ENCODE data around the gene LAGE3.

LAGE3 gene

DNA sequence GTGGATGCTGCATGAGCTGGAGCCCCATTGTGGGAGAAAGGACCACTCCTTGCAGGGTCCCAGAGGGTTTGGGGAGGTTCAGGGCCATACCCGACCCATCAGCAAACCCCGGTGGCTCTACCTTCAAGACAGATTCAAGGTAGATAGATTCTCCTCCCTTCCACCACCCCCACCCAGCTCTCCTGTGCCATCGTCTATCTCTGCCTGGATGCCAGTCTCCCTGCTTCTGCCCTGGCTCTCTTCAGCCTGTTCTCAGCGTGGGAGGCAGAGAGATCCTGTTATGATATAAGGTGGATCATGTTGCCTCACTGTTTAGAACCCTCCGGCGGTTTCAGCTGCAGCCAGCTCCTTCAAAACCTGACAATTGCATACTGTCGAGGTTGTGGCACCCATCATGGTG lies 5.4 kb downstream of the LAGE3 start:
- no peak for DNase-seq

DNA sequence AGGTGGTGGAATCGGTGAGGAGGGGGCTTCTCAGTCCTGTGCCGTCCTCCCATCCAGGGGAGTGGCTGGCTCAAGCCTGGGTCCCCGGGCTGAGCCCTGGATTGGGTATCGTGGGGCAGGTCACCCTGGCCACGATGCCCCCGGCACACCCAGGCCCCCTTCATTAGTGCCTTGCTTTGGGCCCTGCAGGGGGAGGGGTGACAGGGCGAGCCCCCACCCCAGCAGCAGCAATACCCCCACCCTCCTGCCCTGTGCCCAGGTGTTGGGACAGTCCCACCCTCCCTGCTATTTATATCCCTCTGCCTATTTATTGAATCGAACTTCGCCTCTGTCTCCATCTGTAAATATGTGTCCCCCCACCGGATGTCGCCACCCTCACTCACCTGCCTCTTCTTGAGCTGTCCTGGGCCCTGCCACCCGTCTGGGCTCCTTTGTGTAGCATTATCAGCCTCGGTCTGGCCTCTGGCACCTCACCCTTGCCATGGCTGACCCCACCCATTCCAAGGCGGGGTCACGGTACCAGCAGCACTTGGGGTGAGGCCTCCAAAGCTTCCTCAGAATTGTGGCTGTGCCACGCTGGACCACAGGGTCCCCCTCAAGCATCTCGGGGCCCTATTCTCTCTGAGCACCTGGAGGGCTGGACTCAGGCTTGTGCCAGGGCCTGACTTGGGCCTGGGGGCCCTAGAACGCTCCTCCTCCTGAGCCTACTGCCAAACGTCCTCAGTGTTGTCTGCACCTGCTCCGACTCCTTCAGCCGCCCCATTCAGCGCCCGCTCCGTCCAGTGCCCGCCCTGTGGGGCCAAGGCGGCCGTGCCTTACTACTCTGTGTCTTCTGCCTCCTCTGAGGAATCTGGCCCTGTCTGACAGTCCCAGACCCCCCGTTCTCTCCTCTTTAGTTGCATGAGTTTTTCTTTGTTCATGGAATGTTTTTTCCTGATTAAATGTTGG lies 6.1 kb downstream of the LAGE3 start:
- no peak for DNase-seq

DNA sequence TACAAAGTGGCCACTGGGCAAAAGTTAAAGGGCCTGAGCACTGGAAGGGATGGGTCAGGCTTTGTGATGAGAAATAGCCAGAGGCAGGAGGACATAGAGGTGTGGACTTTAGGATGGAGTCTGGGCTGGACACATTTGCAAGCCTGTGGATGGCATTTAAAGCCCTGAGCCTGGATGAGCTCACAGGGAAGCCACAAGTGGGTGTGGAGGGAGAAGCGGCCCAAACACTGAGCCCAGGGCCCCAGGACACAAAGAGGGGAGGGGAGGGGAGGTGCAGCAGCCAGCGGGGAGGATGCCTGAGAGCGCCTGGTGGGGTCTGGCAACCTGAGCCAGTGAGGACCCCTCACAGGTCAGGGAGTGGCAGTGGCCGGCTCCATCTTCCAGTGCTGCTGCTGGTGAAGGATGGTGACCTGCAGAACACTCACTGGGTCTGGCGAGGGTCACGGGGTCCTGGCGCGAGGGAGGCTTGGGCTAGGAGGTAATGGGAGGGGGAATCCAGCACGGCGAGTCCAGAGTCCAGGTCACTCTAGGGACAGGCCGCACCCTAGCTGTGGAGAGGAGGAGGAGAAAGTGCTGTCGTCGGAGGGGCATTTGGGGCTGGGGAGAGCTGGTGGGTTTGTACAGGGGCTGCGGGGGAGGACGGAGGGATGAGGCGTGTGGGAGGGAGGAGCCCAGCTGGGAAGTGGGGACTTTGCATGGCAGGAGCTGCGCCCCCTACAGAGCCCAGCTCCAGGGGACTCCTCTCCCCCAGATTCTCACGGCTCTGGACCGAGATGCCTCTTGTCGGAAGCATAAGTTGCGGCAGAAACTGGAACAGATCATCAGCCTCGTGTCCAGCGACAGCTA lies 7.0 kb downstream of the LAGE3 start:
- no peak for DNase-seq

DNA sequence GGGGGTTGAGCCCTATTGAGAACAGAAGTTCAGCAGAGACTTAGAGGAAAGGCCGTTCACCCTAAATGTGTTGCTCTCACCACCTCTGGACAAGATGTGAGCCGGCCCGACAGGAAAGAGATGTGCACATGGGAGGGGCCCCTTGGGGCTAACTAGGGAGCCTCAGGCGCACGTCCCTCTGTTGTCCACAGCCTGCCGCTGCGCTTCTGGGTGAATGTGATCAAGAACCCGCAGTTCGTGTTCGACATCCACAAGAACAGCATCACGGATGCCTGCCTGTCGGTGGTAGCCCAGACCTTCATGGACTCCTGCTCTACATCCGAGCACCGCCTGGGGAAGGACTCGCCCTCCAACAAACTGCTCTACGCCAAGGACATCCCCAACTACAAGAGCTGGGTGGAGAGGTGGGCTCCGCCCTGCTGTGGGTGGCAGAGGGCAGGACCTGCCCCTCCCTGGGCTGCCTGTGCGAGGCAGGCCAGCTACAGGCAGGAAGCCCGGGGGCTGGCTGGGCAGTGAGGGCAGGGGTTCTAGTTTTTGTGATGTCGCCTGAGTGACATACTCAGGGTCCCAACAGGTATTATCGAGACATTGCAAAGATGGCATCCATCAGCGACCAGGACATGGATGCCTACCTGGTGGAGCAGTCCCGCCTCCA lies 8.0 kb downstream of the LAGE3 start:
- DNase-seq, result no peak

DNA sequence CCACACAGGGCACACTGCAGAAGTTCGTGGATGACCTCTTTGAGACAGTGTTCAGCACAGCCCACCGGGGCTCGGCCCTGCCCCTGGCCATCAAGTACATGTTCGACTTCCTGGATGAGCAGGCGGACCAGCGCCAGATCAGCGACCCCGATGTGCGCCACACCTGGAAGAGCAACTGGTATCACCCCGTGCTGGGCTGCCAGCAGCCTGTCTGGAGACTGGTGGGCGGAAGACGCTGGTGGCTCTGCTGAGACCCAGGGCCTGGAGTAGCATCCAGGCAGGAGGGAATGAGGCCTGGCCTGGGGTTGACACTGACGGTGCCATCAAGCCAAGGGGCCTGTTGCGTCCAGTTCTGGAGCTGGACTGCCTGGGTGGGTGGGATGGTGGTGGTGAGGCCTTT lies 8.6 kb downstream of the LAGE3 start:
- no peak for DNase-seq

DNA sequence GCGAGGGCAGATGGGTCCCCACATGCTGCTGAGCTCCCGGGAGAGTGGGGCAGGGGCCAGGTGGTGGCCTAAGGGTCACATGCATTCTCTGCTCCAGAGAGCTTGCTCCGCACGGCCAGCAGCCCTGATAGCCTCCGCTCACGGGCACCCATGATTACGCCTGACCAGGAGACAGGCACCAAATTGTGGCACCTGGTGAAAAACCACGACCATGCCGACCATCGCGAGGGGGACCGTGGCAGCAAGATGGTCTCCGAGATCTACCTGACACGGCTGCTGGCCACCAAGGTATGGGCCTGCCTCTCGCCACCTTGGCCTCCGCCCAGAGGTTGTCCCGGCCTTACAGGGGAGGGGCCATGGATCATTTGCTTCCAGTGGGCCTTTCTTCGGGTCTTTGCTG lies 9.2 kb downstream of the LAGE3 start:
- DNase-seq, result no peak

DNA sequence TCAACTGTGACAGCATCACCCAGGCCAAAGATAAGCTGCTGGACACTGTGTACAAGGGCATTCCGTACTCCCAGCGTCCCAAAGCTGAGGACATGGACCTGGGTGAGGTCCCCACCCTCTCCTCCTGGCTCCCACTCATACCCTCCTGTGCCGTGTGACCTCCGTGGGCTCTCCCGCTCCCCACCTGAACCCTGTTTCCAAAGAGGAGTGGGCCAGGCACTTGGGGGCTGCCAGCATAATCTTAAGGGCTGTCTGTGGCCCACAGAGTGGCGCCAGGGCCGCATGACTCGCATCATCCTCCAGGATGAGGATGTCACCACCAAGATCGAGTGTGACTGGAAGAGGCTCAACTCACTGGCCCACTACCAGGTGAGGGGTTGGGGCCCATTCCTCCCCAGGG lies 10.0 kb downstream of the LAGE3 start:
- no peak for DNase-seq

DNA sequence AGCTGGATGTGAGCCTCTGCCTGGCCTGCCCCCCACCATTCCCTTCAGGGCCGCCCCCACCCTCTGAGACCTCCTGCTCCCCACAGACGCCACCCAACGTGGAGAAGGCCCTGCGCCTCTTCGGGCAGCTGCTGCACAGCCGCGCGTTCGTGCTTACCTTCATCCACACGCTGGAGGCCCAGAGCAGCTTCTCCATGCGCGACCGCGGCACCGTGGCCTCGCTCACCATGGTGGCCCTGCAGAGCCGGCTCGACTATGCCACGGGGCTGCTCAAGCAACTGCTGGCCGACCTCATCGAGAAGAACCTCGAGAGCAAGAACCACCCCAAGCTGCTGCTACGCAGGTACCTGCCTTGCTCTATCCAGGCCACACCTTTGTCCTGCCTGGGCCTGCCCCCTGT lies 10.9 kb downstream of the LAGE3 start:
- no peak for DNase-seq

DNA sequence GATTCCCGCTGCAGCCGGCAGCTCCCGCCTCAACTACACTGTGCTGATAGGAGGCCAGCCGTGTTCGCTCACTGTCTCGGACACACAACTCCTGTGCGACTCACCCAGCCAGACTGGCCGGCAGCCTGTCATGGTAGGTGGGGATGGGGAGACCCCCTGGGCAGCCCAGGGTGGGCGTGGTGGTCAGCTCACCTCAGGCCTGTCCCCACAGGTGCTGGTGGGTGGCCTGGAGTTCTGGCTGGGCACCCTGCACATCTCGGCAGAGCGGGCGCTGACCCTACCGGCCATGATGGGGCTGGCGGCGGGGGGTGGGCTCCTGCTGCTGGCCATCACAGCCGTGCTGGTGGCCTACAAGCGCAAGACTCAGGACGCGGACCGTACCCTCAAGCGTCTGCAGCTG lies 11.5 kb downstream of the LAGE3 start:
- DNase-seq, result no peak

DNA sequence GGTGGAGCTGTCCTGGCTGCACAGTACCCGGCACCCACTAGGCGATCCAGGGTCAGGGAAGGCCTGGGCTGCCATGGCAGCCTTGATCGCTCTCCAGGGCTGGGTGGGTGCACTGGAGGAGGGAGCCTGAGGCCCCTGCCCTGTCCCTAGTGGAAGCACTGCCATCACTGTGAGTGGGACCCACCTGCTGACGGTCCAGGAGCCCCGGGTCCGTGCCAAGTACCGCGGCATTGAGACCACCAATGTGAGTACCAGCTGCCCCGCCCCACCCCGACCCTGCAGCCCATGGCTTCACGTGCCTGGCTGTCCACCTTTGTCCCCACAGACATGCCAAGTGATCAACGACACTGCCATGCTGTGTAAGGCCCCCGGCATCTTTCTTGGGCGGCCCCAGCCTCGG lies 12.2 kb downstream of the LAGE3 start:
- no peak for DNase-seq

DNA sequence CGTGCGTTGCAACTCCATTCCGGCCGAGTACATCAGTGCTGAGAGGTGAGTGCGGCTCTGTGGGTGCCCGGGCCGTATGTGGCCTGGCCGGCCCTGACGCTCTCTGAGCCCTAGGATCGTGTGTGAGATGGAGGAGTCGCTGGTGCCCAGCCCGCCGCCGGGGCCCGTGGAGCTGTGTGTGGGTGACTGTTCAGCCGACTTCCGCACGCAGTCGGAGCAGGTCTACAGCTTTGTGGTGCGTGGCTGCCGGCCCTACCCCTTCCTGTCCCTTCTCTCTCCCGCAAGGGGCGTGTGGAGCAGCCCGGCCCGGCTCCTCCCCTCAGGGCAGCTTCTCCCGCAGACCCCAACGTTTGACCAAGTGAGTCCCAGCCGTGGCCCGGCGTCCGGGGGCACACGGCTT lies 13.0 kb downstream of the LAGE3 start:
- no peak for DNase-seq

DNA sequence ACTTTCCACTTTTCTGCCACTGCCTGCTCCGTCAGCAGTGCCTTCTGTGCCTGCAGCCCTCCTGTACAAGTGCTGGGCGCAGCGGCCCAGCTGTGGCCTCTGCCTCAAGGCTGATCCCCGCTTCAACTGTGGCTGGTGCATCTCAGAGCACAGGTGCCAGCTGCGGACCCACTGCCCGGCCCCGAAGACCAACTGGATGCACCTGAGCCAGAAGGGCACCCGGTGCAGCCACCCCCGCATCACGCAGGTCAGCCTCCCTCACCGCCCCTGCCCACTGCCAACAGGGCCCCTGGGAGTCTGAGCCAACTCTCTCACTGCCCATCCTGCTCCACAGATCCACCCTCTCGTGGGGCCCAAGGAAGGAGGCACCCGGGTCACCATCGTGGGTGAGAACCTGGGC lies 13.5 kb downstream of the LAGE3 start:
- no peak for DNase-seq

DNA sequence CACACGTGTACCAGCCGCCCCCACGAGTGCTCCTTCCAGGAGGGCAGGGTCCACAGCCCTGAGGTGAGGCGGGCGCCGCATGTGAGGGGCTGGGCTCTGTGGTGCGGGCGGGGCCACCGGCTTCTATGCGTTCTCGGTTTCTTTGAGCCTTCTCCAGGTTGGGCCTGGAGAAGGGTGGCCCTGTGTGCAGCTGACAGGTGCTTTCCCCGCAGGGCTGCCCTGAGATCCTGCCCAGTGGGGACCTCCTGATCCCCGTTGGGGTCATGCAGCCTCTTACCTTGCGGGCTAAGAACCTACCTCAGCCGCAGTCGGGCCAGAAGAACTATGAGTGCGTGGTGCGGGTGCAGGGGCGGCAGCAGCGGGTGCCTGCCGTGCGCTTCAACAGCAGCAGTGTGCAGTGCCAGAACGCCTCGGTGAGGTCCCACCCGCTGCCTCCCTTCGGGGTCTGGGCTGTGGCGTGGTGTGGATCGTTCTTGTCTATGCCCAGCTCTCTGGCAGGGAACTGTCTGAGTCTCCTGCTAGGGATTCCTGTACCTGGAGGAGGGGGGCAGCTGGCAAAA lies 14.2 kb downstream of the LAGE3 start:
- DNase-seq, result no peak

DNA sequence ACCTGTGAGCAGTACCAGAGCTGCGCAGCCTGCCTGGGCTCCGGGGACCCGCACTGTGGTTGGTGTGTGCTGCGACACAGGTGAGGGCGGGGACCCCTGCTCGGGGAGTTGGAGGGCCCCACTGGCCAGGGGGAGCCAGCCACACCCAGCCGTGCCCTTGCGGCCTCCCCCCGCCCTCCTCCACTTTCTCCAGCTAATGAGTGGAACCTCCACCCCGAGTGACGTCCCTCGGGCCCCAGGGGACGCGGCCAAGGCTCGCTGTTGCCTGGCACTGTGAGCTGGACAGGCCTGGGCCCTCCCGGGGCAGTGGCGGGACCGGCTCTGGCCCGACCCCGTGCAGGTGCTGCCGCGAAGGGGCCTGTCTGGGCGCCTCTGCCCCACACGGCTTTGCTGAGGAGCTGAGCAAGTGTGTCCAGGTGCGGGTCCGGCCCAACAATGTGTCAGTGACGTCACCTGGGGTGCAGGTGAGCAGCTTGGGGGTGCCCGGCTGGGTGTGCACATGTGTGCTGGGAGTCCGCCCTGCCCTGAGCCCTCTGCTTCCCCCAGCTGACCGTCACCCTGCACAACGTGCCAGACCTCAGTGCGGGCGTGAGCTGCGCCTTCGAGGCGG lies 15.4 kb downstream of the LAGE3 start:
- no peak for DNase-seq

DNA sequence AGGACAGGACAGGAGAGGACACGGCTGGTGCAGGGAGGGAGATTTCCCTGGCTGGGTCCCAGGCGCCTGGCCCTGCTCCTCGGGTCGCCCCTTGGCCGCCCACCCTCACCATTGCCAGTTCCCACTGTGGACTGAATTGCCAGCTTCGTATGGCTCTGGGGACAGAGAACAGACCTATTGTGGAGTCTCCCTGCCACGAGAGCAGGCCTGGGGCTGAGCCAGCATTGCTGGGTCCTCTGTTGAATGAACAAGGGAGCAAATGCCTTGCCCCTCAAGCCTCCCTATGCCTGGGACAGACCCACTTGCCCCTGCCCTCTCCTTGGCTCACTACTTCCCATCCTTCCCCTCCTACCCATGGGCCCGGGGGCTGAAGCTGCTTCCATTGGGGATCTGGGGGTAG lies 16.7 kb downstream of the LAGE3 start:
- no peak for DNase-seq

DNA sequence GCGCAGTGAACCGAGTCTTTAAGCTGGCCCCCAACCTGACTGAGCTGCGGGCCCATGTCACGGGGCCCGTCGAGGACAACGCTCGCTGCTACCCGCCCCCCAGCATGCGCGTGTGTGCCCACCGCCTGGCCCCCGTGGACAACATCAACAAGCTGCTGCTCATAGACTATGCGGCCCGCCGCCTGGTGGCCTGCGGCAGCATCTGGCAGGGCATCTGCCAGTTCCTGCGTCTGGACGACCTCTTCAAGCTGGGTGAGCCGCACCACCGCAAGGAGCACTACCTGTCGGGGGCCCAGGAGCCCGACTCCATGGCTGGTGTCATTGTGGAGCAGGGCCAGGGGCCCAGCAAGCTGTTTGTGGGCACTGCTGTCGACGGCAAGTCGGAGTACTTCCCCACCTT lies 18.8 kb downstream of the LAGE3 start:
- no peak for DNase-seq

DNA sequence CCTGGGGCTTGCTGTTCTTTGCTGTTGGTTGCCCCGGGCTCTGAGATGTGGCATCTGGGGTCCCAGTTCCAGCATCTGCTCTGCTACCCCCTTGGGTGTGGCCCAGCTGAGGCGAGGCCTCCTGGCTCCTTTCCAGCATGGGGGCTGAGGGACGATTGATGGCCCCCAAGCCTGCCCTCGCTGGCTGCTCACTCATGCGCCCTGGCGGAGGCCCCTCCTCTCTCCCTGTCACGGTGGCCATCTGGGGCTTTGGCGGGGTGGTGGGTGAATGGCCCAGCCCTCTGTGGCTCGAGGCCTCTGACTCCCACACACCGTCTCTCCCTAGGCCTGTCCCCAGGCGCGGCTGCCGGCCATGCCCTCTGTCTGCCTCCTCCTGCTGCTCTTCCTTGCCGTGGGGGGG lies 19.2 kb downstream of the LAGE3 start:
- no peak for DNase-seq

DNA sequence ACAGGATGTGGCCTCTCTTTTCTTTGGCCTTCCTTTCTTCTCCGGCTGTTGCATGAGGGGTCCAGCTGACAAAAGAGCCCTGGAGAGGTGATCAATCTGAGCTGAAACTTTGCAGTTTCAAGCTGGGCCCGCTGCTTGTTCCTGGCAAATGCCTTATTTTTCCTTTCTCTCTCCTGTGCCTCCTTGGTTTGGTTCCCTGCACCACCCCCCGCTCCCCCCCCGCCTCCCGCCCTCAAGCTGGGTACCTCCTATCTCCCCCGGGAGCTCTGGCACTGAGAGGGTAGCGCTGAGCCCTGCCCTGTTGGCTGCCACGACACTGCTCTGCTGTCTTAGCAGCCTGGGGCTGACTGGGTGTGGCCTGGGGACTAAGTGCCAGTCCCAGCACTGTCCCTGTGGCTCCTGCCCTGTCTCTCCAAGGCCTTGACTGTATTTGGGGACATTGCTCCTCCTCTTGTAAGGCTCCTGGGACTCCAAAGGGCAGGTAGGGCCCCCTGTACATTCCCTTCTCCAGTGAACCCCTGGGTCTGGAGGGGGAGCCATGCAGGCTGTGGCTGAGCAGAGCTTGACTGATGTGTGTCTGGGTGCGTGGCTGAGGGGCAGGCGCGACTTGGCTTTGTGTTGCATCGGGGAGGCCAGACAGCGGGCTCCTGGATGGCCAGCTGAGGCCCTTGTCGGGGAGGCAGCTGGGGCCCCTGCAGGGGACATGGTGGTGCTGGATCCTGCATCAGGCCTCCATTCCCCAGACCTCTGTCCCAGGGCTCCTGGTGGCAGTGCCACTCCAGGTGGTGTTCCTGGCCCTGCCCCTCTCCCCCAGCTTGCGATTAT lies 19.9 kb downstream of the LAGE3 start:
- no peak for DNase-seq

DNA sequence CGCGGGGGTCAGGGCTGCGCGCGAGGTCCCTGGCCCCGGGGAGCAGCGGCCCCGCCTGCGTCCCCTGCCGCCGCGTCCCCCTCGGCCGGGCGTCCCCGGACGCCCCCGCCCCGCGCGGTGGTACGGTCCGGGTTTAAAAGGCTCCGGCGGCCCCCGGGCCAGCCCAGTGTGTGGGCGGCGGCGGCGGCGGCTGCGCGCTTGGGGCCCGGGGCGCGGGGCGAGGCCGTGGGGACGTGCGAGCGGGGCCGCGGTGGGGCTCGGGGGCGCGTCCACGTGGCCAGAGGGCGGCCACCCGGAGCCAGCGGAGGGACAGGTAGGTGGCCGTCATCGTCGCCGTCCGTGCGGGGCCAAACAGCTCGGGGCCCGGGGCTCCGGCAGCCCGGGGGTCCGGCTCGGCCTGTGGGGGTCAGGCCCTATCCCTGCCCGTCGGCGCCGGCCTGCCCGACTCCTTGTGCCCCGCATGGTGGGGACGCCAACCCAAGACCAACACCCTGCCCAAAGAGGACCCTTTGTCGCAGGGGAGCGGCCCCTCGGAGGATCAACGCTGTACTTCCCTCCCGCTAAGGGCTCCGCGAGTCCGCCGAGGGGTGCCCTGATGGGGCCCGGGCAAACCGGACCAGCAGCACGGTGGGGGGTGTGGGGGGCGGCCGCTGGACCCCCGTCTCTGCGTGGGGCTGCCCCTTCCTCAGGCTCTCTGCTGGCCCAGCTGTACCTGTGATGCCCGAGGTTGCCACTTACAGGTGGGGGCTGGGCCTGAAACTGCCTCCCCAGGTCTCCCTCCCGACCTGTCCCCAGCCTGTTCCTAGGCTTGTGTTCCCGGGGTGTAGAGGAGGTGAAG lies 20.7 kb downstream of the LAGE3 start, which contains the start of gene PLXNA3:
PLXNA3 (plus strand) TSS at position 166 of the 838 bp plus-strand sequence. CDS start 1,903 bp downstream, outside the sequence.
- no peak for DNase-seq

DNA sequence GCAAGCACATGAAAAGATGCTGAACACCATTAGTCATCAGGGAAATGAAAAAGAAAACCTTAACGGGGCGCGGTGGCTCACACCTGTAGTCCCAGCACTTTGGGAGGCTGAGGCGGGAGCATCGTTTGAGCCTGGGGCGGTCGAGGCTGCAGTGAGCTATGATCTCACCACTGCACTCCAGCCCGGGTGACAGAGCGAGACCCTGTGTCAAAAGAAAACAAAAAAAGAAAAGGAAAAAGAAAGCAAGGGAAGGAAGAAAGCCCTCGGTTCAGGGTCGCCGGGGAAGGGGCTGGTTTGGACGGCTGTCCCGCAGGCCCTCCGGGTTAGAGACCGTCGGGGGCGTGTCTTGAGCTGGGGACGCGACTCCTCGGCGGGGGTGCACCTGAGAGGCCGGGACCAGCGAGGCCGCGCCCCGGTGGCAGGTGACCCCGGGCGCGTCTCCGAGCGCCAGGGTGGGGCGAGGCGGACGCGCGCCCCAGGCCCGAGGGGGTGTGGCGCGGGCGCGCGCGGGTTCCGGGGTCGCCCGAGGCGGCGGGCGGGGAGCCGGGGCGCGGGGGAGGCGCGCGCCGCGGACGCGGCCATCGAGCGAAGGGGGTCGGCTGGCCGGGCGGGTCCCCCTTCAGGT lies 21.5 kb downstream of the LAGE3 start:
- DNase-seq, result no peak
